Stimulated activated CD4-positive, alpha-beta T cell treated with anti-CD3 and anti-CD28 coated beads, TNF-alpha, amount 100 ng/mL, for 24 hours (primary cell): ENCODE results near the gene ACP6.
"Not testable (repeated sequence)": the region's sequence is repeated elsewhere in the genome, so short reads cannot be mapped to it uniquely, and the experiment has no call there.

Experiments used
- DNase-seq, 3 experiments: peaks; one replicate each; pipeline ENCODE4 v3.0.0-alpha.2; 2020; ENCODE audit warnings: low read depth in 3 of 3

ACP6 gene

DNA sequence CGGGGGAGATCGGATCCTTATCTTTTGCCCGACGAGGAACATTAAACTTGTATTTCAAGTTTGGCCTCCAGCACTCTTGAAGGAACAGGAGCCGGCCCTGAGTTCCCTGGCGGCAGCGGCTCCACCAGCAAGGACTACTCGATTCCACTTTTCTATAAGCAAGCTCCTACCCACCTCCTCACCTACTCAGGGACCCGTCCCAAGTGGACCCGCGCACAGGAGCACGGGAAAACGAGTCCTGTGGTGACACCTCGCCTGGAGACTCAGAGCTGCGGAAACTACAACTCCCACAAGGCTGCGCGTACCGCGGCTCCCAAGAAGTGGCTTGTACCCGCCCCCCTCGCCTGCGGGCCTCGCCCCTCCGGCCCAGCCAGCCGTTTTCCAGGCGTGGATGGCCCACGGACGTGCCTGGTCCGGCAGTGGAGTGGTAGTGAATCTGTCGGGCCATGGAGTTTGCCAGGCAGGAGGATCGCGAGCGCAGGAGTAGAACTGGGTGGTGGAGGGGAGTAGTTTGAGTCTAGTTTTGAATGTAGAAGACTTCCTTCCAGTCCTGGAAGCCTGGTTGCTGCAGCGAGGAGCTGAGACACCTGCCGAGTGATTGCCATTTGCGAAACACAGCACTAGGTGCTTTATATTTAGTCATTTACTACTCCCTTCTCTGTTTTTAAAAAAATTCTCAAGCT is at the start of gene ACP6:
TSS of gene ACP6 (minus strand) at position 206 of the 683 bp plus-strand sequence. CDS start 476 bp downstream, outside the sequence.
- peak; percentile 80 to 91 (median 81) for DNase-seq

DNA sequence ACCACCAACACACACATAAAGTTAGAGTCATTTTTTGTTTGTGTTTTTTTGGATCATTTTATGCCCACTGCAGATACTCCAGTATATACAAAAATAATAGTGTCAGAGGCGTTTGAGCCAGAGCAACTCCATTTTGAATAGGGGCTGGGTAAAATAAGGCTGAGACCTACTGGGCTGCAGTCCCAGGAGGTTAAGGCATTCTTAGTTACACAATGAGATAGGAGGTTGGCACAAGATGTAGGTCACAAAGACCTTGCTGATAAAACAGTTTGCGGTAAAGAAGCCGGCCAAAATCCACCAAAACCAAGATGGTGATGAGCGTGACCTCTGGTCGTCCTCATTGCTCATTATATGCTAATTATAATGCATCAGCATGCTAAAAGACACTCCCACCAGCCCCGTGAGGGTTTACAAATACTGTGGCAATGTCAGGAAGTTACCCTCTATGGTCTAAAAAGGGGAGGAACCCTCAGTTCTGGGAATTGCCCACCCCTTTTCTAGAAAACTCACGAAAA is 49.4 kb upstream of the ACP6 start:
- DNase-seq = no peak

DNA sequence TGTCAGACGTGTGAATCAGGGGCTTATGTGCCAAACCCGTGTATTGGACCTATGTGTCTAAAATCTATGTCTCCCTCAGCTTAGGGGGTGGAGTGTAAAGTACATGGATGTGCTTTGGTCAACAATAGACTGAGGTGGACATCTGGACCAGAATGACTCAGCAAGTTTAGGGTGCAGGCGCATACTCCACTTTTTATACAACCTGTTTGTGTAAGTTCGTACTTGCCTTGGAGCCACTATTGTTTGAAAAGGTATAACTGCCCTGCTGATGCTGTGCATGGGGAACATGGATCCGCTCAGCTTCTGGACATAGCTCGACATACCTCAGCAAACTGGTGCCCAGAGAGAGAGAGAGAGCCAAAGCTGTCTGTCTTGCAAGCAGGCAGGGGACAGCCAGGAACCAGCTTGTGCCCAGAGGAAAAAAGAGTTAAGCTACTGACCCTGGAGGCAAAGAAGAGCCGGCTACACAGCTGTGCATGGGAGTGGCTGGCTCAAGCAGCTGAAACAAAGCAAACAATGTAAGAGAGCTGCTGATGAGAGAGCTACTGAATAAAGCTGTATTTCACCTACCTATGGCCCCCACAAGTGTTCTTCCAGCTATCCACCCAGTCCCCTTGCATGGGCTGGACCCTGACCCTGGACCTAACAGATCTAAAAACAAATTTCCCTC is 48.8 kb upstream of the ACP6 start:
- DNase-seq = no peak

DNA sequence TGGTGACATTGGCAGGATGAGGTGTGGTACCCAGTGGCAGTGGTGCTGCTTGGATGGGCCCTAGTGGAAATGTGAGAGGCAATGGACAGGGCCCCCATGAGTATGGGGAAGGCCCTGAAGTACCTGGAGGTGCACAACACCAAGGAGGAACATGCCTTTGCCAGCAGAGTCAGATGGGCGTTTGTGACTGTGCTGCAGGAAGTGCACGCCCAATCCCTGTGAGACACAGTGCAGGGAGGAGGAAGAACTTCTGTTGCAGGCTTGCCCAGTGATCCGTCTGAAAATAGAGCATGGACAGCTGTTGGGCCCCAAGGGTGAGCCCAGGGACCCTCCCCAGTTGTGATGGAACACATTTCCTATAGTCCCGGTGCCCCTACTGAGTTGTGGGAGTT is 47.4 kb upstream of the ACP6 start:
- DNase-seq = no peak

DNA sequence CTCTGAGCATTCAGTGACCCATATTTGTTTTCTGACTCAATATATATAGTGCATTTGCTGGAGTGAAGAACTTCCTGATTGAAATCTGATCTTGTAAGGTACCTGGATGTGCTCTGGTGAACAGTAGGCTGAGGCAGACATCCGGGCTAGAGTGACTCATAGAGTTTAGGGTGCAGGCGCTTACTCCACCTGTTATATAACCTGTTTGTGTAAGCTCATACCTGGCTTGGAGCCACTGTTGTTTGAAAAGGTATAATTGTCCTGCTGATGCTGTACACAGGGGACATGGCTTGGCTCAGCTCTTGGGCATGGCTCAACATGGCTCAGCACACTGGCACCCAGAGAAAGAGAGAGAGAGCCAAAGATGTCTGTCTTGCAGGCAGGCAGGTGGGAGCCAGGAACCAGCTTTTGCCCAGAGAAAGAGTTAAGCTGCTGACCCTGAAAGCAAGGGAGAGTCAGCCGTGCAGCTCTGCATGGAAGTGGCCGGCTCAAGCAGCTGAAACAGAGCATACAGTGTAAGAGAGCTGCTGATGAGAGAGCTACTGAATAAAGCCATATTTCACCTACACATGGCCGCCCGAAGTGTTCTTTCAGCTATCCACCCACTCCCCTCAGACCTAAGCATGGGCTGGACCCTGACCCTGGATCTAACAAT is 46.9 kb upstream of the ACP6 start:
- no peak for DNase-seq

DNA sequence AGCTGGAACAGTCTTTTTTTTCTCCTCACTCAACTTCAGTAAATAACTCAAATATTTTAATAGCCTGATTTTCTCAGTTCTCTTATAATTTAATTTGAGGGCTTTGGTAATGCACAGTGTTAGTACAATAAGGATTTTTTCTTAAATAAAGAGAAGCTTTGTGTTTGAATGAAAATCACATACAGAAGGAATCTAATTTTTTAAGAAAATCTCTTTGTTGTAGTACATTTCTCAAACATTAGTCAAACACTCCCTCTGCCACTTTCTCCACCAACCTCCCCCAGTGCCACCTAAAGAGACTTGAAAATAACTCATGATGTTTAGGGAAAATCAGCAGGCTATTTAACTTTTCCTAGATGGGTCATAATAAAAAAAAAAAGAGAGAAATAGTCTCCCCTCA is 42.3 kb upstream of the ACP6 start:
- DNase-seq = no peak

DNA sequence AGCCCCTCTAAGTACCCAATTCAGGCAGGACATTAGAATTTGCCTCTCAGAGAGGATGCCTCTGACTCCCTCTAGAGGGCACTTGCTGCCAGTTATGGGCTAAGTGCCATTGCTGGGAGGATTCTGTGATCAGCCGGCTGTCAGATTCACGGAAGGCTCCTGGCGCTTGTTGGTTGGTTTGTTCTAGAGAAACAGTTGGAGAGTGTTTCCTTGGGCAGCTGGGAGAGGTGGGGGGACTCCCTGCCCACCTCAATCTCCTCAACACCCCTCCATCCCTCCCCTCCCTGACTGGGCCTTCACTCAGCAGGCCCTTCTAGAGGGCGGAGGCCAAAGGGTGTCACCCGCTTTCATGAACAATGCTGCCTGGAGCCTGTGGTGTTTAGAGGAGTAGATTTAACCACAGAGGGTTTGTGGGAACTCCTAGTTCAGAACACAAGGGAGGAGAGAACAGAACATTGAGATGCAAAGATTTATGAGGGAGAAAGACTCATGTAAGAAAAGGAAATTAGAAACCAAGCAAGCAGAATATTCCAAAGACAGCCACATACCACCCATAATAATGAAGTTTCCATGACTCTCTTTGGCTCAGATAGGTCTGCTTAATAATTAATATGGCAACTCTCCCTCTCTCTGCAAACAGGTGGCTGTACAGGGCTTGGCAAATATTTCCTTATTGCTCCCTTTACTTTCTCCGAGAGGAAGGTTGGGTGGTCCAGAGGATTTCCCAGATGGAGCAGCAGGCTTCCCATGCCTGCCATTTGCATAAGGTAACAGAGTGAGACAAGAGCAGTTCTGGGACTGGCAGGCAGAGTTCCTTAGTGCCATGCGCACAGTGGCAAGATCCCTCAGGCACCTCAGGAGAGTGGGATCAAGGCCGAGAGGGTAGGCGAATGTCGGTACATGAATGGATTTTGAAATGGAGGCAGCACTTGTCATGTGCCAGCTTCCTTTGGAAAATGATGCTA is 30.0 kb upstream of the ACP6 start:
- DNase-seq = peak; percentile 20 to 45 (median 28)

DNA sequence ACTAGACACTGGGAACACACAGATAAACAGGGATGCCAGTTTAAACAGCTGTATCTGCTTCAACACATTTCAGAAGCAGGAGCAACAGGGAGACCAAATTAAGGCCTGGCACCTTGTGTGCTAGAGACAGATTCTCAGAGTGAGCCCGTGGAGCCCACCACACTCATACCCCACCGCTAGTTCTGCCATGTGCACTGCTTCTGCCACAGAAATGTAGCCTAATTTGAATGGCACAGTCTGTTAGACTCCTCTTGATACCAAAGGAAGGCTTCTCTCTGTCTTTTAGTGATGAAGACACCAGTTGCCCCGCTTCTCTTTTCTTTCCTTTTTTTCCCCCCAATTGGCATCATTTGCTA is 29.3 kb upstream of the ACP6 start:
- DNase-seq = no peak

DNA sequence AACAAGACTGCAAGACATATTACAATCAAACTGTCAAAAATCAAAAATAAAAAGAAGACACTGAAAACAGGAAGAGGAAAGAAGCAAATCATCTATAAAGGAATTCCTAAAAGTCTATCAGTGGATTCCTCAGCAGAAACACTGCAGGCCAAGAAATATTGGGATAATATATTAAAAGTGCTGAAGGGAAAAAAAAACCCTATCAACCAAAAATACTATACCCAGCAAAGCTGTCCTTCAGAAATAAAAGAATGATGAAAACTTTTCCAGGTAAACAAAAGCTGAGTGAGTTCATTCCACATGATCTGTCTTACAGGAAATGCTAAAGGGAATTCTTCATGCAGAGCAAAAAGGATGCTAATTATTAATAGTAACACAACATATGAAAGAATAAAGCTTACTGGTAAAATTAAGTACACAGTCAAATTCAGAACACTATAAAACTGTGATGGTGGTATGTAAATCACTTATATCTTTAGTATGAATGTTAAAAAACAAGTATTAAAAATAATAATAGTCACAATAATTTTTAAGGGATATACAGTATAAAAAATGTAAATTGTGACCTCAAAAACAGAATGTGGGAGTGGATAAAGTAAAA is 12.9 kb upstream of the ACP6 start:
- no peak for DNase-seq

DNA sequence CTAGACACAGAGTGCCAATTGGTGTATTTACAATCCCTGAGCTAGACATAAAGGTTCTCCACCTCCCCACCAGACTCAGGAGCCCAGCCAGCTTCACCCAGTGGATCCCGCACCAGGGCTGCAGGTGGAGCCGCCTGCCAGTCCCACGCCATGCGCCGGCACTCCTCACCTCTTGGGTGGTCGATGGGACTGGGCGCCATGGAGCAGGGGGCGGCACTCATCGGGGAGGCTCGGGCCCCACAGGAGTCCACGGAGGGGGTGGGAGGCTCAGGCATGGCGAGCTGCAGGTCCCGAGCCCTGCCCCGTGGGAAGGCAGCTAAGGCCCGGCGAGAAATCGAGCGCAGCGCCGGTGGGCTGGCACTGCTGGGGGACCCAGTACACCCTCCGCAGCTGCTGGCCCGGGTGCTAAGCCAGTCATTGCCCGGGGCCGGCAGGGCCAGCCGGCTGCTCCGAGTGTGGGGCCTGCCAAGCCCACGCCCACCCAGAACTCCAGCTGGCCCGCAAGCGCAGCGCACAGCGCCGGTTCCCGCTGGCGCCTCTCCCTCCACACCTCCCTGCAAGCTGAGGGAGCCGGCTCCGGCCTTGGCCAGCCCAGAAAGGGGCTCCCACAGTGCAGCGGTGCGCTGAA is 10.4 kb upstream of the ACP6 start:
- DNase-seq = not testable (repeated sequence)

DNA sequence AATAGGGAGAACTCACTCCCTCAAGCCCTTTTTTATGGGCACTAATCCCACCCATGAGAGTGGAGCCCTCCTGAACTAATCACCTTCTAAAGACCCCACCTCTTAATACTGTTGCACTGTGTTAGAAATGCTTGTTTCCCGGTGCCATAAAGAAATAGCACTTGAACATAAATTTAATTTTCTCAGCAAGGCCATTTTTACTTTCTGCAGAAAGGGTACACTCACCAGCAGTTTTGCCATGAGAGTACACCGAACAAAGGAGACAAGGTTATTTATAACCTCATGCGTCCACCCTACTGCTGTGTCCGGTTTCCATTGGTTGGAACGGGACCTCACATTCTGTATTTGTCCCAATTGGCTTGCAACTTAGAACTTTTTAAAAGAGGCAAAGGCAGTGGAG is 7.4 kb upstream of the ACP6 start:
- DNase-seq = not testable (repeated sequence)

DNA sequence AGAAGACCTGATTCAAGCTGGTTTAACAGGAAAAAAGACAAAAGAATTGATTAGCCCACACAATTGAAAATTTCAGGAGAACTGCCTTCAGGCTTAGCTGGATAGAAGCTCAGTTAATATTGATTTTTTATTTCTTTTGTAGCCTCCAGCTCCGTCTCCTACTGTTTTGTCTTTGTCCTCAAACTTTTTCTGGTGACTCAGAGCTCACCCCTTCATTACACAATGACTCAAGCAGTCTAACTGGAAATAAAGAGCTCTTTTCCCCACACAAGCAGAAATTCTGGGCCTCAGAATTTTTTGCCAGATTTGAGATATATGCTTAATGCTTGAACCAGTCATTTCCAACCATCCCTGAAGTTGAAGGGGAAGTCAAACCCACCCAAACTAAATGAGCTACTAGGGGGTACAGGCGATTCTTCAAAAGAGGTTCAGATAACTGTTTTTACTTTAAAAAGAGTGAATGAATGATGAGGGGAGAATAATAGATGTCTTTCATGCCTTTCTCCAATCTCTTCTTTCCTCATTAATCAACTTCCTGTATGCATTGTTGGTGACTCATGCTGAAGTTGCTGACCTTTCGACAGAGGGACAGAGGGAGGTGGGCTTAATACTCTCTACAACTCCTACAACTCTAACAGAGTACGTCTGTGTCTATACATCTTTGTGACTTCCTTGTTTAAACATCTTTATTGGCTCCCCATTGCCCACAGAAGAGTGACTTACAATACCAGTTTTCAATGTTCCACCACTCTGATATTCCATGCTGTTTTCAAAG is 6.2 kb upstream of the ACP6 start:
- DNase-seq = no peak

DNA sequence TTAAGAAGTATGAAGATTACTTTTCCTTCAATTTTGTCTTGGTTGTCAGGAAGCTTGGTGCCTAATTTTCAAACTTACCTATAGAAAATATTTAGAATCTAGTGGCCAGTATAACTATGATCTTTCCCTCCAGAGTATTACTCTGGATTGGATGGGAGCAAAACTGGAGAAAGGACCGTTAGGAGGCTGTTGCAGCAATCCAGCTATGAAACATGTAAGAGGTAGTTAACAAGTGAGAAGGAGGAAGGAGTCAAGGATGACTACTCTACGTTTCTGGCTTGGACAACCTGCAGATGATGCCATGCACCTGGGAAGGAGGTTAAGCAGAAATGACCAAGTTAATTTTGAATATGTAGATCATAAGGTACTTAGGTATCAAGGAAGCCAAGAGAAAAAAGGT is 3.5 kb upstream of the ACP6 start:
- DNase-seq = no peak

DNA sequence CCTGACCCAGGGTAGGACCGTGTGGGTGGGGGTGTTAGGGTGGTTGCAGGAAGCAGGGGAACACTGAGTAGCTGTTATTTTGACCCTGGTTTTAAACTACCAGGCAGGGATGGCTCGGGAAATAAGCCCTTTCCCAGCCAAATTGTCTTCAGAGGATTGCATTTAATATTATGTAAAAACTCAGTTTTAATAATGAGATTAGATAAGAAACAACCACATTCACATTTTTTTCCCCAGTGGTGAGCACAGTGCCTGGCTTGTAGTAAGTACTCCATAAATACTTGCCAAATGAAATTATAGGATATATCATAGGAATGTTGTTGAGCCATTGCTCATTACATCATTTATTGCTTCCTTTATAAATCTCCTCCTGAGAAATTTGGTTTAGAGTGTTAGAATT is 3.1 kb upstream of the ACP6 start:
- DNase-seq = no peak

DNA sequence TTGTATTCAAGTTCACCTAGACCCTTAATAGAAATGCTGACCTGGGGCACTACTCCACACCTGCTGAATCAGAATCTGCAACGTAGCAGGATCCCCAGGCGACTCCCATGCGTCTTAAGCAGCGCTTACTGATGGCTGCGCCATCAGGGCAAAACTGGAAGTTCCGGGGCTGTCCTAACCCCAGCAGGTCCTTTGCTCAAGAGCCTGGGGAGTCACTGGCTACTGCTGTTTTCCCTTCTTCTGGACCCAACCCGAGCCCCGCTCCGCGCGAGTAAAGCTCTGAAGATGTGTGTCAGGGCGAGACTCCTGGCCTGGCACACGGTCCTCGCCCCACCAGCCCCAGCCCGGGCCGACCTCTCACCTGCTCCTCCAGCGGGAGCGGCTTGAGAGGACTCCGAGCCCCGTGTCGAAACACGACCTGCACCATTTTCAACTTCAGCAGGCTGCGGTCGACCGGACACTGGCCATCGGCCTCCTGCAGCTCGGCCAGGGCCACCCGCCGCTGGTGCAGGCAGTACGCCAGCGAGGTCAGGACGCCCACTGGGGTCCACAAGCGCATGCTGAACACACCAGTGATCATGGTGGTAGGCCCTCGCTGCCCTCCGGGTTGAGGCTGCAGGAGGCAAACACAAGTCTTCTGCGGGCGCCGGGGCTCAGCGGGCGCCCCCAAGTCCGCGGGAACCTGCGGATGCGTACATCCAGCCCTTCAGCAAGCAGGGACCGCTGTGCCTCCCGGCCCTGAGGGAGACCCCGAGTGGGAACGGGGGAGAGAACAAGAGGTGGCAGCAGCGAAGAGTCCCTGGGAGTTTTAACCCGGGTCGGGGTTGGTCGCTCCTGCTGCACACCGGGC is 630 bp downstream of the ACP6 start:
- DNase-seq = peak in 2 of 3 experiments; percentile 20 to 41

DNA sequence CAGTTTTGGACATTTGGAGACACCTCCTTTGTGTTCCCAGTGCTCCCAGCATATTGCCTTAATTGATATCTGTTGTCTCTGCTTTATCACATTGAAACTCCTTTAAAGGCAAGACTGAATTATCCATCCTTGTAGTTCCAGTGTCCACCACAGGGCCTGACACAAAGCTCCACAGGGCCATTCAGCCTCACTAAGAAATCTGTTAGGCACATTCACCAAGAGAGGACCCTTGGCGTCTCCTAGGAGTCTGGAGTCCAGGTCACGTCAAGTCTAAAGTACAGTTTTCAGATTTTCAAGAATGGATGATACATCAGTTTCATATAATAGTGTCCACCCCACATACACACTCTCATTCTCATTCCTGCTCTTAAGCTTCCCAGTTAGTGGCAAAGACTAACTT is 4.8 kb downstream of the ACP6 start:
- no peak for DNase-seq

DNA sequence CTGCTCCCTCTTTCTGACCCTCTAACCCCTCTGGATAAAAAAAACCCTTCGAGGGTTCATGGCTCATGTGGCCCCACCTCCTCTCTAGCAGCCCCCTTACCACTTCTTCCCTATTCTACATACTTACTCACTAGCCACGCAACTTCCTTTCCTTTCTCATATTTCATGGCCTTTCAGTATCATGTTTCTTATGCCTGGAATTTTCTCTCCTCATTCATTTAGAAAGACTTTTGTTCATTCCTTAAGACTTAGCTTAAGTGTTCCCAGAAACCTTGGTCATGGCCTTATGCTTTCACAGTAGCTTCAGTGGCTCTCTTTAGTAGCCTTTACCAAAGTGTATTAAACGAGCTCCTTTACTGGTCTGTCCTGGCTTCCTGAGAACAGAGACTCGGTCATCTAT is 6.1 kb downstream of the ACP6 start:
- DNase-seq = no peak

DNA sequence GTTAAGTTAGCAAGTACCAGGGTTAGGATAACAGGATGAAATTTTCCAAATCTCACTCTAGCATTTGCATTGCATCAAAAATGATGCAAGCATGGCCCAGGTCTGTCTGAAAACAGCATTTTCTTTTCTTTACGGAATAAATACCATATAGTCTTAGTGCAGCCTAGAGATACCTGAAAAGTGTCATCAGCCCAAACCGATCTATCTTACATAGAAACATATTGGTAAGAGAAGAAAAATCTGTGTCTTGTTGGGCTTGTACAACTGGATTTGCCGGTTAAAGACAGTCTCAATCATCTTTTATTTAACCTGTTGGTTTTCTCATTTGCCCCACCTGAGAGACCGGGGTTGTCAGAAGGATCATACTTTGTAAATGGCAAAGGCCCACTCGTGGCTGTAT is 15.8 kb downstream of the ACP6 start:
- no peak for DNase-seq

DNA sequence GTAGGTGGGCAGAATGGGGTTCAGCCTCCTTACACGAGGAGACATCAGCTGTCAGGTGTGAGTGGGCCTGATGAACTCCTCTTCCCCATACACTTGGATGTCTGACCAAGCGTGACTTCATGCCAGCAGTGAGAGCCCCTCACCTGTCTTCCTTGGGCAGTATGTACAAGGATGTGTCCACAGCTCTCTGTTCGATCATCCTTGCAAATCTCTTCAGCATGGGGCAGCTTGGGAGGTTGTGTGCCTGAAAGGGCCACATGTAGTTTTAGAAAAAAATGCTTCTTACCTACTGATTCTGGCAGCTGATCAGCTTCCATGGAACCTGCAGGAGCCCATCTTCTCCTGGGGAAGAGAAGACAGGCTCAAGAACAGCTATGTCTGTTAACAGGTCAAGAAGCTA is 18.0 kb downstream of the ACP6 start:
- no peak for DNase-seq
